Measurements from ENCODE around the gene EPHA5. TPM values are rescaled to one million over a fixed set of nuclear protein-coding genes. Genes with fewer than 3 reads are reported as not detected.

Gene EPHA5
- total and polyA plus RNA-seq, 7 donors = 0.15 to 0.71 (median 0.28) TPM; not detected in 2

- intact Hi-C loops (cut with DNase I) = no loop called here
- Histone ChIP-seq H3K4me3 (no peak overlapping the region), H3K27ac (no peak overlapping the region), H3K9me3 (no peaks in the 10 kb centered on the region), H3K27me3 (no peaks in the 10 kb centered on the region), H3K36me3 (no peaks in the 10 kb centered on the region), H3K4me1 (no peaks in the 10 kb centered on the region)
- 74 to 82% methylated on average over 3 of the region's 3 CpGs for WGBS, 2 donors
- TF ChIP-seq POLR2A (IDR thresholded peaks at IDR 0.05) (no peak), POLR2AphosphoS5 (IDR thresholded peaks at IDR 0.05) (no peak), EP300 (IDR thresholded peaks at IDR 0.05) (no peak), CTCF (IDR thresholded peaks at IDR 0.05) (no peak)
- no peak for DNase-seq
These were observed 69.6 kb downstream of the EPHA5 start for GRCh38 chr4:65600656-65601055.

GRCh38 chr4:65599340-65599739 is 70.9 kb downstream of the EPHA5 start:
- Histone ChIP-seq H3K27me3 (no peaks in the 10 kb centered on the region), H3K36me3 (no peaks in the 10 kb centered on the region), H3K9me3 (no peaks in the 10 kb centered on the region), H3K4me1 (no peaks in the 10 kb centered on the region), H3K27ac (no peak overlapping the region), H3K4me3 (no peak overlapping the region)
- no peak for TF ChIP-seq EP300 (IDR thresholded peaks at IDR 0.05)
- TF ChIP-seq POLR2AphosphoS5 (IDR thresholded peaks at IDR 0.05) = no peak
- TF ChIP-seq CTCF (IDR thresholded peaks at IDR 0.05) = no peak
- no peak for TF ChIP-seq POLR2A (IDR thresholded peaks at IDR 0.05)
- DNase-seq = no peak
- 84 to 94% methylated on average over 2 of the region's 2 CpGs for WGBS, 2 donors
- intact Hi-C loops (cut with DNase I) = no loop called here

DNA sequence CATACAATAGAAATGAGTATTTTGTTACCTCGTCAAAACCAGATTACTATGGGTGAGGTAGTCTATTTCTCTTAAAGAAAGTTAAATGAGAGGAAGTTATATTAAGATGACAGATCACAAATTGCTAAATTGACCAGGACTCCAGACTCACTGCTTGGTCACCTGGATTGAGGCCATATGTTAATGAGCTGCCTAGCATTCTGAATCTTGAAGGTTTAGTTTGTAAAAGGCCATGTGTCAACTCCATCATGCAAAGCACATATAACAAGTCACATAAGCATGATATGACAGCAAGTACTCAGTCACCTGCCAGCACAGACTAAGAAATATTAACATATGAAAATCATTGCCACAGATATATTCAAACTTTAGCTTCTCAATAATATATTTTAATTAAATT is 72.6 kb downstream of the EPHA5 start:
- H3K27me3 ChIP-seq = no peaks in the 10 kb centered on the region
- intact Hi-C loops (cut with DNase I) = no loop called here
- no peaks in the 10 kb centered on the region for H3K9me3 ChIP-seq
- no peak for DNase-seq
- TF ChIP-seq EP300 (IDR thresholded peaks at IDR 0.05) = no peak
- TF ChIP-seq POLR2A (IDR thresholded peaks at IDR 0.05) = no peak
- no peak for TF ChIP-seq CTCF (IDR thresholded peaks at IDR 0.05)
- no peak for TF ChIP-seq POLR2AphosphoS5 (IDR thresholded peaks at IDR 0.05)
- H3K4me3 ChIP-seq = no peak overlapping the region
- no peaks in the 10 kb centered on the region for H3K4me1 ChIP-seq
- H3K27ac ChIP-seq = no peak overlapping the region
- 80 to 89% methylated on average over 1 of the region's 1 CpG for WGBS, 2 donors
- H3K36me3 ChIP-seq = no peaks in the 10 kb centered on the region

GRCh38 chr4:65592089-65592488 is 78.2 kb downstream of the EPHA5 start:
- H3K4me1 ChIP-seq = no peaks in the 10 kb centered on the region
- 44 to 51% methylated on average over 3 of the region's 3 CpGs for WGBS, 2 donors
- H3K27me3 ChIP-seq = no peaks in the 10 kb centered on the region
- no peak for TF ChIP-seq EP300 (IDR thresholded peaks at IDR 0.05)
- TF ChIP-seq CTCF (IDR thresholded peaks at IDR 0.05) = no peak
- TF ChIP-seq POLR2AphosphoS5 (IDR thresholded peaks at IDR 0.05) = no peak
- TF ChIP-seq POLR2A (IDR thresholded peaks at IDR 0.05) = no peak
- no peak overlapping the region for H3K4me3 ChIP-seq
- no peaks in the 10 kb centered on the region for H3K36me3 ChIP-seq
- intact Hi-C loops (cut with DNase I) = no loop called here
- DNase-seq = no peak
- no peak overlapping the region for H3K27ac ChIP-seq
- H3K9me3 ChIP-seq = no peaks in the 10 kb centered on the region

DNA sequence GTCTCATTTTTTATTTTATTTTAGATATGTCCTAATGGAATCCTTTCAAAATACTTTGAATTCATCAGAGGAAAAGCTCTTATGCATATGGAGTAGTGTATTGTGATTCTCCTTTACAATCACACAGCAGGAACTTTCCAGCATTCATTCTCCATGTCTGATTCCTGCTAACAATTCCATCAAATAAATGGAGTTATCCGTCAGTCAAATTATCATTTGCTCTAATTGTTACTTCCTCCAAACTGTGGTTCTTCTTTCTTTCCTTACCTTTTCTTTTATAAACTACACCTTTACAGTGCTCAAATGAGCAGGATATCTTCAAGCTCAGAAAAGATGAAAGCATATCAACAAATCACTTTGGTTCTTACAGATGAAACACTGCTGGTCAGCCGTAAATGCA is 80.4 kb downstream of the EPHA5 start:
- 43 to 67% methylated on average over 2 of the region's 2 CpGs for WGBS, 2 donors
- TF ChIP-seq POLR2A (IDR thresholded peaks at IDR 0.05) (no peak), POLR2AphosphoS5 (IDR thresholded peaks at IDR 0.05) (no peak), CTCF (IDR thresholded peaks at IDR 0.05) (no peak), EP300 (IDR thresholded peaks at IDR 0.05) (no peak)
- intact Hi-C loops (cut with DNase I) = no loop called here
- H3K36me3 ChIP-seq = no peaks in the 10 kb centered on the region
- H3K9me3 ChIP-seq = no peaks in the 10 kb centered on the region
- H3K4me3 ChIP-seq = no peak overlapping the region
- H3K4me1 ChIP-seq = no peaks in the 10 kb centered on the region
- H3K27ac ChIP-seq = no peak overlapping the region
- no peak for DNase-seq
- no peaks in the 10 kb centered on the region for H3K27me3 ChIP-seq

Measured in sigmoid colon (tissue), 7 donors.